ENCODE results near the gene RAB33A. TPM values are rescaled to one million over a fixed set of nuclear protein-coding genes. Genes with fewer than 3 reads are reported as not detected.

The RAB33A gene
- total RNA-seq, 1 donor from 2014 or later = 1.7 TPM

GRCh38 chrX:130125091-130125874 lies 46.5 kb upstream of the RAB33A start:
- H3K4me3 ChIP-seq (ENCODE audit: insufficient read depth, low read depth, low read length) = no peak overlapping the region
- no peak for DNase-seq (ENCODE audit: low read depth)
- H3K9me3 ChIP-seq (ENCODE audit: insufficient read depth, low read depth, low read length) = no peaks in the 10 kb centered on the region
- no peak overlapping the region for H3K4me2 ChIP-seq (ENCODE audit: low read length)
- peaks cover 8% of the 10 kb centered on the region for H3K36me3 Mint-ChIP-seq (ENCODE audit: low read depth, unreplicated experiment)
- H3K27ac Mint-ChIP-seq (ENCODE audit: unreplicated experiment) = no peak overlapping the region
- H3K27ac ChIP-seq (ENCODE audit: low read depth, low read length) = no peak overlapping the region
- no peaks in the 10 kb centered on the region for H3K27me3 ChIP-seq (ENCODE audit: insufficient read depth, low read length)
- no peak for FAIRE-seq
- TF ChIP-seq, protein P1, sequence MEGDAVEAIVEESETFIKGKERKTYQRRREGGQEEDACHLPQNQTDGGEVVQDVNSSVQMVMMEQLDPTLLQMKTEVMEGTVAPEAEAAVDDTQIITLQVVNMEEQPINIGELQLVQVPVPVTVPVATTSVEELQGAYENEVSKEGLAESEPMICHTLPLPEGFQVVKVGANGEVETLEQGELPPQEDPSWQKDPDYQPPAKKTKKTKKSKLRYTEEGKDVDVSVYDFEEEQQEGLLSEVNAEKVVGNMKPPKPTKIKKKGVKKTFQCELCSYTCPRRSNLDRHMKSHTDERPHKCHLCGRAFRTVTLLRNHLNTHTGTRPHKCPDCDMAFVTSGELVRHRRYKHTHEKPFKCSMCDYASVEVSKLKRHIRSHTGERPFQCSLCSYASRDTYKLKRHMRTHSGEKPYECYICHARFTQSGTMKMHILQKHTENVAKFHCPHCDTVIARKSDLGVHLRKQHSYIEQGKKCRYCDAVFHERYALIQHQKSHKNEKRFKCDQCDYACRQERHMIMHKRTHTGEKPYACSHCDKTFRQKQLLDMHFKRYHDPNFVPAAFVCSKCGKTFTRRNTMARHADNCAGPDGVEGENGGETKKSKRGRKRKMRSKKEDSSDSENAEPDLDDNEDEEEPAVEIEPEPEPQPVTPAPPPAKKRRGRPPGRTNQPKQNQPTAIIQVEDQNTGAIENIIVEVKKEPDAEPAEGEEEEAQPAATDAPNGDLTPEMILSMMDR (IDR thresholded peaks at IDR 0.05; ENCODE audit: insufficient read depth, low read depth, low read length) = no peak
- TF ChIP-seq EZH2 (IDR thresholded peaks at IDR 0.05; ENCODE audit: insufficient read depth, low read length) = no peak
- peaks cover 3% of the 10 kb centered on the region for H3K4me1 ChIP-seq (ENCODE audit: insufficient read depth, low read length)
- no peaks in the 10 kb centered on the region for H3K9me3 Mint-ChIP-seq (ENCODE audit: unreplicated experiment)
- H3K36me3 ChIP-seq (ENCODE audit: insufficient read depth, low read length) = peaks cover 8% of the 10 kb centered on the region
- H3K4me3 Mint-ChIP-seq (ENCODE audit: unreplicated experiment) = no peak overlapping the region
- H3K9ac ChIP-seq (ENCODE audit: low read length) = no peak overlapping the region
- H3K27me3 Mint-ChIP-seq (ENCODE audit: low read depth, unreplicated experiment) = no peaks in the 10 kb centered on the region
- H4K20me1 ChIP-seq (ENCODE audit: insufficient read depth, low read length) = no peaks in the 10 kb centered on the region
- no peaks in the 10 kb centered on the region for H3K4me1 Mint-ChIP-seq (ENCODE audit: low read depth, unreplicated experiment)
- H2AFZ ChIP-seq (ENCODE audit: low read depth, low read length) = no peak overlapping the region
- no peaks in the 10 kb centered on the region for H3K79me2 ChIP-seq (ENCODE audit: insufficient read depth, low read length)

GRCh38 chrX:130130990-130131389 lies 40.8 kb upstream of the RAB33A start:
- peak; percentile 82 for FAIRE-seq
- Mint-ChIP-seq H3K4me1 (ENCODE audit: low read depth, unreplicated experiment) (no peaks in the 10 kb centered on the region), H3K27me3 (ENCODE audit: low read depth, unreplicated experiment) (no peaks in the 10 kb centered on the region), H3K27ac (ENCODE audit: unreplicated experiment) (no peak overlapping the region), H3K9me3 (ENCODE audit: unreplicated experiment) (no peaks in the 10 kb centered on the region), H3K36me3 (ENCODE audit: low read depth, unreplicated experiment) (peaks cover 6% of the 10 kb centered on the region), H3K4me3 (ENCODE audit: unreplicated experiment) (no peak overlapping the region)
- no peak overlapping the region for H3K9ac ChIP-seq (ENCODE audit: low read length)
- H3K4me3 ChIP-seq (ENCODE audit: insufficient read depth, low read depth, low read length) = no peak overlapping the region
- no peak overlapping the region for H2AFZ ChIP-seq (ENCODE audit: low read depth, low read length)
- no peak for DNase-seq (ENCODE audit: low read depth)
- no peak overlapping the region for H3K27ac ChIP-seq (ENCODE audit: low read depth, low read length)
- peaks cover 23% of the 10 kb centered on the region for H3K36me3 ChIP-seq (ENCODE audit: insufficient read depth, low read length)
- no peaks in the 10 kb centered on the region for H3K79me2 ChIP-seq (ENCODE audit: insufficient read depth, low read length)
- TF ChIP-seq, protein P1 (IDR thresholded peaks at IDR 0.05; ENCODE audit: insufficient read depth, low read depth, low read length) = no peak
- no peak for TF ChIP-seq EZH2 (IDR thresholded peaks at IDR 0.05; ENCODE audit: insufficient read depth, low read length)
- H4K20me1 ChIP-seq (ENCODE audit: insufficient read depth, low read length) = no peaks in the 10 kb centered on the region
- H3K27me3 ChIP-seq (ENCODE audit: insufficient read depth, low read length) = no peaks in the 10 kb centered on the region
- no peaks in the 10 kb centered on the region for H3K4me1 ChIP-seq (ENCODE audit: insufficient read depth, low read length)
- H3K4me2 ChIP-seq (ENCODE audit: low read length) = no peak overlapping the region
- no peaks in the 10 kb centered on the region for H3K9me3 ChIP-seq (ENCODE audit: insufficient read depth, low read depth, low read length)

GRCh38 chrX:130136496-130136895 lies 35.3 kb upstream of the RAB33A start:
- H3K9me3 Mint-ChIP-seq (ENCODE audit: unreplicated experiment) = no peaks in the 10 kb centered on the region
- Histone ChIP-seq H4K20me1 (ENCODE audit: insufficient read depth, low read length) (no peaks in the 10 kb centered on the region), H3K27ac (ENCODE audit: low read depth, low read length) (no peak overlapping the region), H3K79me2 (ENCODE audit: insufficient read depth, low read length) (no peaks in the 10 kb centered on the region), H2AFZ (ENCODE audit: low read depth, low read length) (no peak overlapping the region), H3K36me3 (ENCODE audit: insufficient read depth, low read length) (peaks cover 21% of the 10 kb centered on the region), H3K9me3 (ENCODE audit: insufficient read depth, low read depth, low read length) (no peaks in the 10 kb centered on the region), H3K4me1 (ENCODE audit: insufficient read depth, low read length) (no peaks in the 10 kb centered on the region), H3K27me3 (ENCODE audit: insufficient read depth, low read length) (no peaks in the 10 kb centered on the region), H3K9ac (ENCODE audit: low read length) (no peak overlapping the region), H3K4me3 (ENCODE audit: insufficient read depth, low read depth, low read length) (no peak overlapping the region), H3K4me2 (ENCODE audit: low read length) (no peak overlapping the region)
- peaks cover 4% of the 10 kb centered on the region for H3K4me1 Mint-ChIP-seq (ENCODE audit: low read depth, unreplicated experiment)
- H3K27me3 Mint-ChIP-seq (ENCODE audit: low read depth, unreplicated experiment) = no peaks in the 10 kb centered on the region
- no peak overlapping the region for H3K4me3 Mint-ChIP-seq (ENCODE audit: unreplicated experiment)
- FAIRE-seq = no peak
- H3K27ac Mint-ChIP-seq (ENCODE audit: unreplicated experiment) = no peak overlapping the region
- no peak for TF ChIP-seq EZH2 (IDR thresholded peaks at IDR 0.05; ENCODE audit: insufficient read depth, low read length)
- DNase-seq (ENCODE audit: low read depth) = no peak
- peaks cover 2% of the 10 kb centered on the region for H3K36me3 Mint-ChIP-seq (ENCODE audit: low read depth, unreplicated experiment)

All from astrocyte (in vitro differentiated cells and primary cell).